GM19395 (cell line): ENCODE results near the gene DUS1L.

Source experiments
- ATAC-seq: cut with Tn5 transposase; IDR thresholded peaks from one replicate; pipeline ENCODE4 v1.9.1; 2021; ENCODE audit warnings: mild to moderate bottlenecking, moderate library complexity; ENCODE audit not compliant: unreplicated experiment

Gene DUS1L

DNA sequence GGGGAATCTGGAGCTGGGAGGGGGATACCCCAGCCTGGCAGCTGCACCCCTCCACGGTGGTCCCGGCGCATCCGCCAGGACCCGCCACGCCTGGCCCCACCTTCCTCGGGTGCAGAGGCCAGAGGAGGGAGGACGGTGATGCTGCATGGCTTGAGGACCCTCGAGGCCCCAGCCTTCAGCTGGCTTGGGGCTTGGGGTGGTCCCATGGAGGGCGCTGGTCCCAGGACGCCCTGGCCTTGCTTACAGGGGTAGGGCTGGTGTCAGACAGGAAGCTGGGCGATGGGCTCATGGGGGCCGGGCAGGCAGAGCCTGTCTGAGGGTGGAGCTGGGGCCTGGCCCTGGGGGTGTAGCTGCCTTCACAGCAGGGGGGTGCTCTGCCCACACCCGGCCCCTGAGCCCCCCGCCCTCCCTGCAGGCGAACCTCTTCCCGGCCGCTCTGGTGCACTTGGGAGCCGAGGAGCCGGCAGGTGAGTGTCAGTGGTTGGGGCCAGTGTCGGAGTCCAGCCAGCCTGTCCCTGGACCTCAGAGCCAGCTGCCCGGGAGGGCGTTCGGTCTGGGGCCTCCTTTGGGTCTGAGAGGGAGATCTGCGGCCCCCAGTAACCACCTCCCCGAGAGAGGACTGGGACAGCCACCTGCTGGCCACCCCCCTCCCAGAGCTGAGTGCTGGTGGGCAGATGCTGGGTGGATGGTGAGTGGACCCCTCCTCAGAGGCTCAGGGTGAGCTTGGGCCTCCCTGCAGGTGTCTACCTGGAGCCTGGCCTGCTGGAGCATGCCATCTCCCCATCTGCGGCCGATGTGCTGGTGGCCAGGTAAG lies 49.3 kb downstream of the DUS1L start:
- ATAC-seq, result no peak

DNA sequence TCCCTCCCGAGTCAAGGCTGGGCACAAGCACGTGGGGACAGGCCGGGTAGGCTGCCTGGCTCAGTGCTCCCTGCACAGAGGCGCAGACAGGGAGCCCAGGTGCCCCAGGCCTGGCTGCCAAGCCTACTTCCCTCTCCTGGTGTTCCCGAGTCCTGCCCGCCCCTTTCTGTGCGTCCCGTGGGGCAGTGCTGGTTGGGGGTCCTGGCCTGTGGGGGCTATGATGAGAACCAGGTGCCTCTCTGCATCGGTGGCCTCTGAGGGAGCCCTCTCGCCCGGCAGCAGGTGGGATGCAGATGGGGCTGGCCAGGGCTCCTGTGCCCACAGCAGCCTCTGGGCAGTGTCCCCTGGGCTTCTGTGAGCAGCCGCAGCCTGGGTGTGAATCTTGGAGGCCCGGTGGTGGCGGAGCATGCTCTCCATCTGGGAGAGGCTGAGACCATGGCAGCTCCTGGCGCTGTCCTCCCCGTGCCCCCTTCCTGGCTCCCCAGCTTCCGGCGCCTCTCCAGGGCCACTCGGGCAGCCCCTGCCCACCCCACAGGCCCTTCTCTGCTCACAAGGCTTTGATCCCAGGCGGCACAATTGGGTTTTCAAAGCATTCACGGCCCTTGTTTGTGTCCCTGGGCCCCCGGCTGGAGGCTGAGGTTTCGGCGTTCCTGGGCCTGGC lies 50.2 kb downstream of the DUS1L start:
- no peak for ATAC-seq

DNA sequence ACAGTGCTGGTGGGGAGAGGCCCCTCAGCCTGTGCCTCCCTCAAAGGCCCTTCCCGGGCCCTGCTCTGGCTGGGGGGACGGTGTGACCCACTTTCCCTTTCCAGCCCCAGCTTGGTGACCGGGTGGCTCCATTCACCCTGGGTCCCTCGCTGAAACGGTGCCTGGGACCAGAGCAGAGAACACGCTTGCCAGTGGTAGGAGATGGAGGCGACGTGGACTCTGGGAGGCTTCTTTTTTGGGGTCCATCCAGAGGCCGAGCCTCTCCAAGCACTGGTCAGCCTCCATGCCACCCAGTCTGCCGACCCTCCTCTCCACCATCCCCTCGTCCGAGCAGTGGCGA lies 50.7 kb downstream of the DUS1L start:
- no peak for ATAC-seq

DNA sequence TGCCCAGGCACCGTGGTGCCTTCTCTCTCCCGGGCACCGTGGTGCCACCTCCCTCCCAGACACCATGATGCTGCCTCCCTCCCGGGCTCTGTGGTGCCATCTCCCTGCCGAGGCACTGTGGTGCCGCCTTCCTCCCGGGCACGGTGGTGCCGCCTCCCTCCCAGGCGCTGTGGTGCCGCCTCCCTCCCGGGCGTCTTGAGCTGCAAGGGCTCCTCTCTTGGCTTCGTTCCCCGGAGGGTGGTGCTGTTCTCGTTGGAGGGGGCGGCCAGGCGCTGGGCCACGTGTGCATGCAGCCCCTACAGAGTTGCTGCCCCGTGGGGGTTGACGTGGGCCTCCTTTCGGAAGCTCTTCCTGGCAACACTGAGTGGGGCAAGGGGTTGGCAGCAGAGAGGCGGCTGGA lies 51.2 kb downstream of the DUS1L start:
- ATAC-seq, result no peak

DNA sequence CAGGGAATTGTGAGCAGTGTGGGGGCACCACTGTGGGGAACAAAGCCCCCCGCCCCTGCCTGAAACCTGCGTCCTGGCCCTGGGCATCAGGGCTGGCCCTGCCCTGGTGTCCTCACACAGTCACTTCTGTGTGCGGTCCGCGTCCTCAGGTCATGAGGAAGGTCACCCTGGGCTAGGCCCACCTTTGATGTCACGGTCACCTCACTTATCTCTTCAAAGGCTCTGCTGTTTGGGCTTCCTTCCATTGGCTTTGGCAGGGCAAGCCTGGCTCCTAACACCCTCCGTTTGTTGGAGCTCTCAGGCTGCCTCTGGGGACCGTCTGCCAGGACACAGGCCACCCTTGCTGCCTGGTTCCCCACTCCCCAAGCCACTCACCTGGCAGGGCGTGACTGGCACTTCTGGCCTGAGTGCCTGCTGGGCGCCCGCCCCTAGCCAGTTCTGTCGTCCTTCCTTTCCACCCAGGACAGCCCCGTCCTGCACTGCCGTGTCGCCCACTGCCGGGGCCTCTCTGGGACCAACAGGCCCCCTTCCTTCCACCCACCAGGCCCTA lies 51.8 kb downstream of the DUS1L start:
- ATAC-seq, result no peak

DNA sequence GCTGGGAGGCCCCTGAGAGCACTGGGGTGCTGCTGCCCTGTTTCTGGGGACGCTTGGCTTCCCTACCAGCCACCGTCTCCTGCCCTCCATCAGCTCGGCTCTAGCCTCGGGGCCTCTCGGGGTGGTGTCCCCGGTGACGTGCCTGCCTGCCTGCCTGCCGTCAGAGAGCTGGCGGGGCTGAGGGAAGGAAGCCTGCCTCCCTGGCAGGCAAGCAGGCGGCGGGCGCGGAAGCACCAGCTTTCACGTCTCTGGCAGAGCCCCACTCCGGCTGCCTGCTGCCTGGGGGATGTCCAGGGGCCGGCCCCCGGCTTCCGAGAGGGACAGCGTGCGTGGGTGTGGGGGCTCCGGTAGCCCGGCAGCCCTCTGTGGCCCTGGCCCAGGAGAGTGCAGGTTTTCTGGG lies 52.3 kb downstream of the DUS1L start:
- ATAC-seq, result no peak

DNA sequence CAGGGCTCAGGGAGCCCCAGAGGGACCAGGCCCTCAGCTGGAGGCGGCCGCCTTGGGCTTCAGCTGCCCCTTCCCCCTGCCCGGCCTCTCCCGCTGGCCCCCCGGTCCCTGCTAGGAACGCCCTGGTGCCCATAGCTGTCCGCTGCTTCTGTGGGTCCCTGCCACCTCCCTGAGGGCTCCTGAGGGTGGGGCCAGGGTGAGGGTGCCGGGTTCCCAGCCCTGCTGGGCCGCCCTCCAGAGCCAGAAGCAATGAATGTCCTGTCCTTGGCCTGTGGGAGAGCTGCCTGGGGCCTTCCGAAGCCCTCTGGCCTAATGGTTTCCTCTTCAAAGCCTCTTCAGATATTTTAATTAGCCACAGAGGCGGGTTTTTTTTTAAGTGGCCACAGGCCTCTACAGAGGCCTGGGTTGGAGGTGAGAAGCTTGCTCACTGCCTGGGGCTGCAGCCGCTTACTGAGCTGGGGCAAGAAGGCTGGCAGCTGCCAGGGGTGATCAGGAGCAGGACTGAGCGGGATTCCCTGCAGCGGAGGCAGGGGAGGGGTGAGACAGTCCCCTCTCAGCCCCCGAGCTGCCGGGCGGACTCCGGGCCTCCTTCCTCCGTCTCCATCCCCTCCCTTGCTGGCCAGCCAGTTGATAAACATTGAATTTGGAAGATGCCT lies 52.8 kb downstream of the DUS1L start:
- ATAC-seq, result no peak

DNA sequence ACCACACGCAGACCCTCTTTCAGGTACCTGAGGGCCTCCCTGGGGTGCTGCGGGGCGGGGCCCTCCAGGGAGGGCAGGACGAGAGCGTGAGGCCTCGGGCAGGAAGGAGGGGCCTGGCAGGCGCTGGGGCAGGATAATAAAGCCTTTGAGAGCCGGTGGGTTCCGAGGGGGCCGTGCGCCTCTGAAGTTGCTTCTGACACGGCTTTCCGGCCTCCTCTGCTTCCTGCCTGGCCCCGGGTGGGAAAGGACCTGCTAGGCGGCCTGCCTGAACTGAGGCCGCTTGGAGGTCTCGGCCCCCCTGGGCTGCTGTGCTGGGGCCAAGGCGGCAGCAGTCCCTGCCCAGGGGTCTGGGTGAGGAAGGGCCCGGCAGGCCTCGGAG lies 53.4 kb downstream of the DUS1L start:
- no peak for ATAC-seq

DNA sequence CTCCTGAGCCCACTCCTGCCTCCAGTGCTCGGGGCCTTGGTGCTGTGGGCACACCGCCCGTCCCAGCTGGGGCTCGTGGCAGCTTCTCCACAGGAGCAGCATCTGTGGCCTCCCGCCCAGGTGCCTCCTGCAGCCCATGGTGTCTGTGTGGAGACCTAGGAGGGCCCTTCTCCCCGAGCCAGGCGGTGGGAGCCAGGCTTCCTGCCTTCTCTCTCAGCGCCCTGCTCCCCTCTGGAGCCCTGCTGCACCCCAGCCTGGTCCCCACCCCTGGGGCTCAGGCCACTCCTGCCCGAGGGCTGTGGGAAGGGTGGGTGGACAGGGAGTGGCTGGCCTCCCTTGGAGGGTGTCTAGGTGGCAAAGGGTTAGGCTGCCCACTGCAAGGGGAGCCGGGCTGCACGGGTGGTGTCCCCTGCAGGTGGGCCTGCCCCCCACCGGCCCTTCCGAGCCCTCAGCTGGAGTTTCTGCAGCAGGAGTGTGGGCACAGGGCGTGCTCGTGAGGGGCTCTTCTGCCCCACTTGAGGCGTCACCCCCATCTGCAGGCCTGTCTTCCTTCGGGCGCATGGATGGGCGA lies 53.9 kb downstream of the DUS1L start:
- no peak for ATAC-seq

DNA sequence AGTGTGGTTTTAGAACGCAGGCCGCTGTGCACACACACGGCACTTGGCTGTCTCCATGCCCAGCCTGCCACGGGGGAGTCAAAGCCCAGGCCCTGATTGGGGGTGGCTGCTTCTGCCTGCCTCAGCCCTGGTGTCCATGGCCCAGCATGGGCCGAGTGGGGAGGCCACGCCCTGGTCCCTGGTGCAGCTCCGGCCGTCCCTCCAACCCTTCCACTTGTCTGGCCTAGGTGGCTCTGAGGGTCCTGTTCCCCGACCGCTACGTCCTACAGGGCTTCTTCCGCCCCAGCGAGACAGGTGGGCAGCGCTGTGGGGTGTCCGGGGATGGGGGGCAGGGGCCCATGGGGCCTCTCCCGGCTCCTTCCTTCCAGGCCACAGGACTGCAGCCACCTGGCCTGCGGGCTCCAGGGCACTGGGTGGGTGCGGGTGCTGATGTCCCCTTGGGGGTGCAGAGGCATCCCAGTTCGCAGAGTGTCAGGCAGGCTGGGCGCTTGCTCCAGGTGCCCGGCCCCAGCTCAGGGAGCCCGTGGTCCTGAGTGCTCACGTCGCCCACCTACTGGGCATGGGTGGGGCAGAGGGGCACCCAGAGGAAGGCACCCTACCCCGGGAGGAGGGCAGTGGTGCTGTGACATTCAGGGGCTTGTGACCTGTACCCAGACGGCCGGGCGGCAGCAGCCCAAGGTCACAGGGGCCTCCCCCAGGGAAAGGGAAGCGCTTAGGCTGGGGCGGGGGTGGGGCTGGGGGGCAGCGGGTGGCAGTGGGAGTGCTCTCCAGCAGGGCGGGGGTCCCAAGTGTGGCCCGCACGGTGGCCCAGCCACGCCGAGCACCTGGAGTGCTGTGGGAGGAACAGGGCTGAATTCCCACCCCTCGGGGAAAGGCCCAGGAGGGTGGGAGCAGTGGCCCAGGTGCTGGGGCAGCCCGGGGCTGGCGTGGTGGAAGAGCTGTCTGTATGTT lies 54.8 kb downstream of the DUS1L start:
- ATAC-seq, result no peak

DNA sequence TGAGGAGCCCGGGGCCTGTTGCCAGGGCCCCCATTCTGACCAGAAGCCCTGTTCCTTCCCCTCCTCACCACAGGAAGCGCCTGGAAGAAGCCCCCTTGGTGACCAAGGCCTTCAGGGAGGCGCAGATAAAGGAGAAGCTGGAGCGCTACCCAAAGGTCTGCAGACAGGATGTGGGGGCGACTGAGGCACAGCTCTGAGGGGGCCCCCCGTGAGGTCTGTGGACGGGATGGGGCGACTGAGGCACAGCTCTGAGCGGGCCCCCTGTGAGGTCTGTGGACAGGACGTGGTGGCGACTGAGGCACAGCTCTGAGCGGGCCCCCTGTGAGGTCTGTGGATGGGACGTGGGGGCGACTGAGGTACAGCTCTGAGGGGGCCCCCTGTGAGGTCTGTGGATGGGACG lies 56.2 kb downstream of the DUS1L start:
- ATAC-seq, result no peak

DNA sequence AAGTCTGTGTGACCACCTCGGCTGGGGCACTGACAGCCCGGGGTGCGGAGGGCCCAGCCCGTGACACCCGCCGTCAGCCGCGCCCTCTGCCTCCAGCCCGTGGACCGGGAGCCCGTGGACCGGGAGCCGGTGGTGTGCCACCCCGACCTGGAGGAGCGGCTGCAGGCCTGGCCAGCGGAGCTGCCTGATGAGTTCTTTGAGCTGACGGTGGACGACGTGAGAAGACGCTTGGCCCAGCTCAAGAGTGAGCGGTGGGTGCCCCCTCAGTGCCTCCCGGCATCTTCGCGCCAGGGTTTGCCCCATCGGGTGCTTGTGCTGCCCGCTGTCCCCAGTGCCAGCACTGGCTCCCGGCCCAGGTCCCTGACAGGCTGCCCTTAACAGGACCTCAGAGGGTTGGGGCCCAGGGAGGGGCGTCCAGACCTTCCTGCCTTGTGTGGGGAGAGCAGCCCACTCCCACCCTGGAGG lies 56.6 kb downstream of the DUS1L start:
- ATAC-seq, result no peak

DNA sequence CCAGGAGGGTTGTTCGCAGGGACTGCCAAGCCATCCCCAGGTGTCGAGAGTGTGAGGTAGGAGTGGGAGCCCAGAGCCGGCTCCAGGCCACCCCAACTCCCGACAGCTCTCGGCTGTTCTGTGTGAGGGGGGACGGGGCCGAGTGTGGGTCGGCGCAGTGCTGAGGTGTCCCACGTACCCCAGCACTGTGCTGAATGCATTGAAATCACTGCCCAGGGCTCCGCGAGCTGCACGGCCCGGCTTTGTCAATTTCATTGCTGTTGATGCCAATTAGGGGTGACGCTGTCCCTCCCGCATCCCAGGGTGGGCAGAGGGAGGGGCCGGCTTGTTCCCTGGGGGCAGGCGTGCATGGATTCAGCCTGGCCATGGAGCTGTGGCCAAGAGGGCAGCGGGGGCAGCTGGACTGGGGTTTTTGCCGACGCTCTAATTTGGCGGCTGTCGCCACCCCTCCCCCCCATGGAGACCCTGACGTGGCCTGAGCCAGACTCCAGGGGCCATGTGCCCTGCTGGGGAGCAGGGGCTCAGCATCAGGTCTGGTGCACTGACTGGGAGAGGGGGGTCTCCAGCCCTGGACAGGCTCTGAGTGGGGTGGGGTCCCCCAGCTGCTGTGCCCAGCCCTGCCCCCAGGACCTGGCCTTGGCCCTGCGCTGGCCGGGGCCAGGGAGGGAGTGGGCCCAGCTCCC lies 57.2 kb downstream of the DUS1L start:
- ATAC-seq, result no peak
